HepG2 (cell line): ENCODE measurements around the gene CPXM2.

Source experiments
- FOXA3 ChIP-seq: IDR thresholded peaks from 2 replicates; pipeline ENCODE4 v1.6.1; 2016; ENCODE audit warnings: missing genetic modification reagents, missing compliant biosample characterization
- FOXM1 ChIP-seq: sonication (generic); formaldehyde crosslinking; IDR thresholded peaks from 2 replicates; pipeline ENCODE4 v1.5.0; 2020; ENCODE audit warnings: missing genetic modification reagents
- HDAC6 ChIP-seq: fragments of 200-600 bp; sonication (generic); IDR thresholded peaks from 2 replicates; pipeline ENCODE4 v1.7.0; 2017; ENCODE audit warnings: mild to moderate bottlenecking, antibody characterized with exemption, low read length, low read depth
- ZNF264 ChIP-seq: sonication (generic); formaldehyde crosslinking; IDR thresholded peaks from 2 replicates; pipeline ENCODE4 v1.4.0; 2020; ENCODE audit warnings: missing genetic modification reagents
- TF ChIP-seq, protein P1 (sequence below): sonication (generic); formaldehyde crosslinking; conservative IDR thresholded peaks from 2 replicates; pipeline ENCODE4 v1.8.1; 2023; ENCODE audit warnings: missing genetic modification reagents
- TF ChIP-seq, protein P2 (sequence below): sonication (generic); formaldehyde crosslinking; IDR thresholded peaks from 2 replicates; pipeline ENCODE4 v1.5.0; 2020; ENCODE audit warnings: mild to moderate bottlenecking, missing genetic modification reagents, moderate library complexity
- TF ChIP-seq, protein P3 (sequence below): sonication (generic); formaldehyde crosslinking; IDR thresholded peaks from 2 replicates; pipeline ENCODE4 v1.8.1; 2023; ENCODE audit warnings: mild to moderate bottlenecking, inconsistent platforms, moderate library complexity, missing genetic modification reagents, borderline replicate concordance
- TF ChIP-seq, protein P4 (sequence below): sonication (generic); formaldehyde crosslinking; IDR thresholded peaks from 2 replicates; pipeline ENCODE4 v1.4.0; 2020; ENCODE audit warnings: mild to moderate bottlenecking, missing genetic modification reagents
- TF ChIP-seq, protein P5 (sequence below), 2 experiments: sonication (generic) in 1 of 2; formaldehyde crosslinking in 1 of 2; IDR thresholded peaks; 2 replicates each; pipeline versions ENCODE4 v1.4.0 to v1.6.1; 2018 to 2020; ENCODE audit warnings: missing genetic modification reagents in 2 of 2, borderline replicate concordance in 1 of 2, low read depth in 1 of 2, mild to moderate bottlenecking in 1 of 2, missing biosample characterization in 1 of 2
- TF ChIP-seq, protein P6 (sequence below), 2 experiments: IDR thresholded peaks; 2 replicates each; pipeline ENCODE4 v1.6.1; 2011 to 2012; ENCODE audit warnings: low read length in 2 of 2, borderline replicate concordance in 1 of 2, low read depth in 1 of 2, mild to moderate bottlenecking in 1 of 2, moderate library complexity in 1 of 2
- TF ChIP-seq, protein P7 (sequence below): sonication (generic); formaldehyde crosslinking; IDR thresholded peaks from 2 replicates; pipeline ENCODE4 v1.5.1; 2020; ENCODE audit warnings: missing genetic modification reagents, mild to moderate bottlenecking, borderline replicate concordance

DNA sequence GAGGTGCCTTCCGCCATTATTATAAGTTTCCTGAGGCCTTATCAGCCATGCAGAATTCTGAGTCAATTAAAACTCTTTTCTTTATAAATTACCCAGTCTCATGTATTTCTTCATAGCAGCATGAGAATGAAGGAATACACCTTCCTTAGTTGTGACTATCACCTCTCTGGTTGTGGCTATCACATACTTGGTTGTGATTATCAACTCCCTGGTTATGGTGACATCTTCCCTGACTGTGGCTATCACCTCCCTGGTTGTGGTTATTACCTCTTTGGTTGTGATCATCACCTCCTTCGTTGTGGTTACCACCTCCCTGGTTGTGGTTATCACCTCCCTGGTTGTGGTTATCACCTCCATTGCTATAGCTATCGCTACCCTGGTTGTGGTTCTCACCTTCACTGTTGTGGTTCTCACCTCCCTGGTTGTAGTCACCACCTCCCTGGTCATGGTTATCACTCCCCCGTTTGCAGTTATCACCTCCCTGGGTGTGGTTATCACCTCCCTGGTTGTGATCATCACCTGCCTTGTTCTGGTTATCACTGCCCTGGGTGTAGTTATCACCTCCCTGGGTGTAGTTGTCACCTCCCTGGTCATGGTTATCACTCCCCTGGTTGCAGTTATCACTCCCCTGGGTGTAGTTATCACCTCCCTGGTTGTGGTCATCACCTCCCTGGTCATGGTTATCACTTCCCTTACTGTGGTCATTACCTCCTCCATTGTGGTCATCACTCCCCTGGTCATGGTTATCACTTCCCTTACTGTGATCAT is 119.5 kb downstream of the CPXM2 start:
- TF ChIP-seq HDAC6 = no peak
- TF ChIP-seq, protein P1, sequence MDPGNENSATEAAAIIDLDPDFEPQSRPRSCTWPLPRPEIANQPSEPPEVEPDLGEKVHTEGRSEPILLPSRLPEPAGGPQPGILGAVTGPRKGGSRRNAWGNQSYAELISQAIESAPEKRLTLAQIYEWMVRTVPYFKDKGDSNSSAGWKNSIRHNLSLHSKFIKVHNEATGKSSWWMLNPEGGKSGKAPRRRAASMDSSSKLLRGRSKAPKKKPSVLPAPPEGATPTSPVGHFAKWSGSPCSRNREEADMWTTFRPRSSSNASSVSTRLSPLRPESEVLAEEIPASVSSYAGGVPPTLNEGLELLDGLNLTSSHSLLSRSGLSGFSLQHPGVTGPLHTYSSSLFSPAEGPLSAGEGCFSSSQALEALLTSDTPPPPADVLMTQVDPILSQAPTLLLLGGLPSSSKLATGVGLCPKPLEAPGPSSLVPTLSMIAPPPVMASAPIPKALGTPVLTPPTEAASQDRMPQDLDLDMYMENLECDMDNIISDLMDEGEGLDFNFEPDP = no peak
- TF ChIP-seq, protein P2, sequence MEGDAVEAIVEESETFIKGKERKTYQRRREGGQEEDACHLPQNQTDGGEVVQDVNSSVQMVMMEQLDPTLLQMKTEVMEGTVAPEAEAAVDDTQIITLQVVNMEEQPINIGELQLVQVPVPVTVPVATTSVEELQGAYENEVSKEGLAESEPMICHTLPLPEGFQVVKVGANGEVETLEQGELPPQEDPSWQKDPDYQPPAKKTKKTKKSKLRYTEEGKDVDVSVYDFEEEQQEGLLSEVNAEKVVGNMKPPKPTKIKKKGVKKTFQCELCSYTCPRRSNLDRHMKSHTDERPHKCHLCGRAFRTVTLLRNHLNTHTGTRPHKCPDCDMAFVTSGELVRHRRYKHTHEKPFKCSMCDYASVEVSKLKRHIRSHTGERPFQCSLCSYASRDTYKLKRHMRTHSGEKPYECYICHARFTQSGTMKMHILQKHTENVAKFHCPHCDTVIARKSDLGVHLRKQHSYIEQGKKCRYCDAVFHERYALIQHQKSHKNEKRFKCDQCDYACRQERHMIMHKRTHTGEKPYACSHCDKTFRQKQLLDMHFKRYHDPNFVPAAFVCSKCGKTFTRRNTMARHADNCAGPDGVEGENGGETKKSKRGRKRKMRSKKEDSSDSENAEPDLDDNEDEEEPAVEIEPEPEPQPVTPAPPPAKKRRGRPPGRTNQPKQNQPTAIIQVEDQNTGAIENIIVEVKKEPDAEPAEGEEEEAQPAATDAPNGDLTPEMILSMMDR (CRISPR knock-in tag) = no peak
- TF ChIP-seq, protein P3, sequence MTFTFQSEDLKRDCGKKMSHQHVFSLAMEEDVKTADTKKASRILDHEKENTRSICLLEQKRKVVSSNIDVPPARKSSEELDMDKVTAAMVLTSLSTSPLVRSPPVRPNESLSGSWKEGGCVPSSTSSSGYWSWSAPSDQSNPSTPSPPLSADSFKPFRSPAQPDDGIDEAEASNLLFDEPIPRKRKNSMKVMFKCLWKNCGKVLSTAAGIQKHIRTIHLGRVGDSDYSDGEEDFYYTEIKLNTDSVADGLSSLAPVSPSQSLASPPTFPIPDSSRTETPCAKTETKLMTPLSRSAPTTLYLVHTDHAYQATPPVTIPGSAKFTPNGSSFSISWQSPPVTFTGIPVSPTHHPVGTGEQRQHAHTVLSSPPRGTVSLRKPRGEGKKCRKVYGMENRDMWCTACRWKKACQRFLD (CRISPR knock-in tag) = no peak
- TF ChIP-seq FOXM1 (CRISPR knock-in tag) = no peak
- TF ChIP-seq, protein P4, sequence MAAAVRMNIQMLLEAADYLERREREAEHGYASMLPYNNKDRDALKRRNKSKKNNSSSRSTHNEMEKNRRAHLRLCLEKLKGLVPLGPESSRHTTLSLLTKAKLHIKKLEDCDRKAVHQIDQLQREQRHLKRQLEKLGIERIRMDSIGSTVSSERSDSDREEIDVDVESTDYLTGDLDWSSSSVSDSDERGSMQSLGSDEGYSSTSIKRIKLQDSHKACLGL (CRISPR knock-in tag) = no peak
- no peak for TF ChIP-seq ZNF264 (CRISPR knock-in tag)
- TF ChIP-seq, protein P5, sequence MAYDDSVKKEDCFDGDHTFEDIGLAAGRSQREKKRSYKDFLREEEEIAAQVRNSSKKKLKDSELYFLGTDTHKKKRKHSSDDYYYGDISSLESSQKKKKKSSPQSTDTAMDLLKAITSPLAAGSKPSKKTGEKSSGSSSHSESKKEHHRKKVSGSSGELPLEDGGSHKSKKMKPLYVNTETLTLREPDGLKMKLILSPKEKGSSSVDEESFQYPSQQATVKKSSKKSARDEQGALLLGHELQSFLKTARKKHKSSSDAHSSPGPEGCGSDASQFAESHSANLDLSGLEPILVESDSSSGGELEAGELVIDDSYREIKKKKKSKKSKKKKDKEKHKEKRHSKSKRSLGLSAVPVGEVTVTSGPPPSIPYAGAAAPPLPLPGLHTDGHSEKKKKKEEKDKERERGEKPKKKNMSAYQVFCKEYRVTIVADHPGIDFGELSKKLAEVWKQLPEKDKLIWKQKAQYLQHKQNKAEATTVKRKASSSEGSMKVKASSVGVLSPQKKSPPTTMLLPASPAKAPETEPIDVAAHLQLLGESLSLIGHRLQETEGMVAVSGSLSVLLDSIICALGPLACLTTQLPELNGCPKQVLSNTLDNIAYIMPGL (CRISPR knock-in tag; IDR thresholded peaks at IDR 0.05; ENCODE audit: borderline replicate concordance in 1 of 2, low read depth in 1 of 2) = no peak
- no peak for TF ChIP-seq FOXA3
- TF ChIP-seq, protein P6, sequence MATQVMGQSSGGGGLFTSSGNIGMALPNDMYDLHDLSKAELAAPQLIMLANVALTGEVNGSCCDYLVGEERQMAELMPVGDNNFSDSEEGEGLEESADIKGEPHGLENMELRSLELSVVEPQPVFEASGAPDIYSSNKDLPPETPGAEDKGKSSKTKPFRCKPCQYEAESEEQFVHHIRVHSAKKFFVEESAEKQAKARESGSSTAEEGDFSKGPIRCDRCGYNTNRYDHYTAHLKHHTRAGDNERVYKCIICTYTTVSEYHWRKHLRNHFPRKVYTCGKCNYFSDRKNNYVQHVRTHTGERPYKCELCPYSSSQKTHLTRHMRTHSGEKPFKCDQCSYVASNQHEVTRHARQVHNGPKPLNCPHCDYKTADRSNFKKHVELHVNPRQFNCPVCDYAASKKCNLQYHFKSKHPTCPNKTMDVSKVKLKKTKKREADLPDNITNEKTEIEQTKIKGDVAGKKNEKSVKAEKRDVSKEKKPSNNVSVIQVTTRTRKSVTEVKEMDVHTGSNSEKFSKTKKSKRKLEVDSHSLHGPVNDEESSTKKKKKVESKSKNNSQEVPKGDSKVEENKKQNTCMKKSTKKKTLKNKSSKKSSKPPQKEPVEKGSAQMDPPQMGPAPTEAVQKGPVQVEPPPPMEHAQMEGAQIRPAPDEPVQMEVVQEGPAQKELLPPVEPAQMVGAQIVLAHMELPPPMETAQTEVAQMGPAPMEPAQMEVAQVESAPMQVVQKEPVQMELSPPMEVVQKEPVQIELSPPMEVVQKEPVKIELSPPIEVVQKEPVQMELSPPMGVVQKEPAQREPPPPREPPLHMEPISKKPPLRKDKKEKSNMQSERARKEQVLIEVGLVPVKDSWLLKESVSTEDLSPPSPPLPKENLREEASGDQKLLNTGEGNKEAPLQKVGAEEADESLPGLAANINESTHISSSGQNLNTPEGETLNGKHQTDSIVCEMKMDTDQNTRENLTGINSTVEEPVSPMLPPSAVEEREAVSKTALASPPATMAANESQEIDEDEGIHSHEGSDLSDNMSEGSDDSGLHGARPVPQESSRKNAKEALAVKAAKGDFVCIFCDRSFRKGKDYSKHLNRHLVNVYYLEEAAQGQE (IDR thresholded peaks at IDR 0.05; ENCODE audit: borderline replicate concordance in 1 of 2, low read depth in 1 of 2, low read length in 2 of 2) = no peak
- TF ChIP-seq, protein P7, sequence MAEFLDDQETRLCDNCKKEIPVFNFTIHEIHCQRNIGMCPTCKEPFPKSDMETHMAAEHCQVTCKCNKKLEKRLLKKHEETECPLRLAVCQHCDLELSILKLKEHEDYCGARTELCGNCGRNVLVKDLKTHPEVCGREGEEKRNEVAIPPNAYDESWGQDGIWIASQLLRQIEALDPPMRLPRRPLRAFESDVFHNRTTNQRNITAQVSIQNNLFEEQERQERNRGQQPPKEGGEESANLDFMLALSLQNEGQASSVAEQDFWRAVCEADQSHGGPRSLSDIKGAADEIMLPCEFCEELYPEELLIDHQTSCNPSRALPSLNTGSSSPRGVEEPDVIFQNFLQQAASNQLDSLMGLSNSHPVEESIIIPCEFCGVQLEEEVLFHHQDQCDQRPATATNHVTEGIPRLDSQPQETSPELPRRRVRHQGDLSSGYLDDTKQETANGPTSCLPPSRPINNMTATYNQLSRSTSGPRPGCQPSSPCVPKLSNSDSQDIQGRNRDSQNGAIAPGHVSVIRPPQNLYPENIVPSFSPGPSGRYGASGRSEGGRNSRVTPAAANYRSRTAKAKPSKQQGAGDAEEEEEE (CRISPR knock-in tag) = no peak
